Liver (tissue), 9 donors: ENCODE data around the gene B4GALT5. TPM values are rescaled to one million over a fixed set of nuclear protein-coding genes. Genes with fewer than 3 reads are reported as not detected.

Source experiments
- DNase-seq: peaks from one replicate; pipeline ENCODE4 v3.0.0-alpha.2; 2017; ENCODE audit warnings: low spot score
- H3K27ac ChIP-seq, 2 donors: one replicate each; pipeline ENCODE4 v1.7.0; 2013; ENCODE audit warnings: inconsistent platforms in 2 of 2, low read length in 2 of 2, control low read depth in 1 of 2, low read depth in 1 of 2, mild to moderate bottlenecking in 1 of 2
- H3K27me3 ChIP-seq, 4 donors: one replicate each; pipeline versions ENCODE4 v1.6.1 to v1.7.0; 2013; ENCODE audit warnings: low read length in 3 of 4, inconsistent platforms in 1 of 4, mild to moderate bottlenecking in 1 of 4, moderate library complexity in 1 of 4; ENCODE audit not compliant: control insufficient read depth in 4 of 4, insufficient read depth in 4 of 4
- H3K36me3 ChIP-seq, 4 donors: one replicate each; pipeline versions ENCODE4 v1.6.1 to v1.7.0; 2013; ENCODE audit warnings: low read length in 3 of 4, mild to moderate bottlenecking in 3 of 4, low read depth in 1 of 4, moderate library complexity in 1 of 4; ENCODE audit not compliant: control insufficient read depth in 4 of 4, insufficient read depth in 3 of 4
- H3K4me1 ChIP-seq, 4 donors: one replicate each; pipeline versions ENCODE4 v1.6.1 to v1.7.0; 2013; ENCODE audit warnings: low read length in 3 of 4, mild to moderate bottlenecking in 3 of 4, moderate library complexity in 1 of 4; ENCODE audit not compliant: control insufficient read depth in 4 of 4, insufficient read depth in 4 of 4
- H3K4me3 ChIP-seq, 3 donors: one replicate each; pipeline versions ENCODE4 v1.6.1 to v1.7.0; 2013; ENCODE audit warnings: low read length in 3 of 3, control low read depth in 1 of 3, low read depth in 1 of 3, mild to moderate bottlenecking in 1 of 3
- H3K9ac ChIP-seq, 2 donors: one replicate each; pipeline ENCODE4 v1.7.0; 2013; ENCODE audit warnings: low read length in 2 of 2, mild to moderate bottlenecking in 2 of 2, moderate library complexity in 2 of 2, control low read depth in 1 of 2, low read depth in 1 of 2
- H3K9me3 ChIP-seq, 4 donors: one replicate each; pipeline versions ENCODE4 v1.6.1 to v1.7.0; 2013; ENCODE audit warnings: low read length in 3 of 4; ENCODE audit not compliant: control insufficient read depth in 4 of 4
- ATF3 ChIP-seq: IDR thresholded peaks from 2 replicates; pipeline ENCODE4 v1.6.1; 2016; ENCODE audit warnings: antibody characterized with exemption
- CTCF ChIP-seq: fragments of 150-350 bp; IDR thresholded peaks from 2 replicates; pipeline ENCODE4 v1.5.1; 2017; ENCODE audit warnings: improper control_type of control experiment, low read depth, low read length; ENCODE audit not compliant: missing input control
- EGR1 ChIP-seq, 2 donors: IDR thresholded peaks; 2 replicates each; pipeline ENCODE4 v1.6.1; 2016 to 2018; ENCODE audit warnings: antibody characterized with exemption in 2 of 2, low read depth in 2 of 2
- FOXA1 ChIP-seq: IDR thresholded peaks from 2 replicates; pipeline ENCODE4 v1.6.1; 2016; ENCODE audit warnings: antibody characterized with exemption
- FOXA2 ChIP-seq: IDR thresholded peaks from 2 replicates; pipeline ENCODE4 v1.6.1; 2016; ENCODE audit warnings: antibody characterized with exemption
- GABPA ChIP-seq, 2 donors: IDR thresholded peaks in 1 of 2; conservative IDR thresholded peaks in 1 of 2; 2 replicates each; pipeline ENCODE4 v1.6.1; 2016; ENCODE audit warnings: antibody characterized with exemption in 2 of 2, mild to moderate bottlenecking in 1 of 2, moderate library complexity in 1 of 2
- HNF4A ChIP-seq, 2 donors: conservative IDR thresholded peaks; 2 replicates each; pipeline ENCODE4 v1.6.1; 2016; ENCODE audit warnings: antibody characterized with exemption in 2 of 2, mild to moderate bottlenecking in 2 of 2
- HNF4G ChIP-seq: IDR thresholded peaks from 2 replicates; pipeline ENCODE4 v1.6.1; 2016; ENCODE audit warnings: antibody characterized with exemption
- JUND ChIP-seq, 2 donors: IDR thresholded peaks; 2 replicates each; pipeline ENCODE4 v1.6.1; 2016; ENCODE audit warnings: antibody characterized with exemption in 2 of 2
- MAX ChIP-seq: IDR thresholded peaks from 2 replicates; pipeline ENCODE4 v1.6.1; 2016; ENCODE audit warnings: antibody characterized with exemption
- NR2F2 ChIP-seq: IDR thresholded peaks from 2 replicates; pipeline ENCODE4 v1.6.1; 2016; ENCODE audit warnings: antibody characterized with exemption
- RAD21 ChIP-seq, 2 donors: IDR thresholded peaks; 2 replicates each; pipeline ENCODE4 v1.6.1; 2016; ENCODE audit warnings: antibody characterized with exemption in 2 of 2, mild to moderate bottlenecking in 2 of 2
- REST ChIP-seq: IDR thresholded peaks from 2 replicates; pipeline ENCODE4 v1.6.1; 2016; ENCODE audit warnings: antibody characterized with exemption, mild to moderate bottlenecking
- RXRA ChIP-seq, 2 donors: IDR thresholded peaks; 2 replicates each; pipeline ENCODE4 v1.6.1; 2017 to 2018; ENCODE audit warnings: antibody characterized with exemption in 2 of 2, mild to moderate bottlenecking in 1 of 2
- SP1 ChIP-seq: IDR thresholded peaks from 2 replicates; pipeline ENCODE4 v1.6.1; 2018; ENCODE audit warnings: antibody characterized with exemption, mild to moderate bottlenecking
- TAF1 ChIP-seq: conservative IDR thresholded peaks from 2 replicates; pipeline ENCODE4 v1.6.1; 2016; ENCODE audit warnings: antibody characterized with exemption, mild to moderate bottlenecking
- YY1 ChIP-seq: IDR thresholded peaks from 2 replicates; pipeline ENCODE4 v1.6.1; 2016; ENCODE audit warnings: antibody characterized with exemption, mild to moderate bottlenecking
- WGBS: extraction: QIAGEN DNeasy Blood & Tissue Kit; methylation state at CpG from one replicate; pipeline ENCODE4 v1.1.7; 2013; 5-methylcytosine and 5-hydroxymethylcytosine counted together
- polyA plus RNA-seq, 2 donors: library from polyadenylated mRNA; stranded (reverse) in 1 of 2; unstranded in 1 of 2; fragments of 200-250 nt in 1 of 2; fragments of >200 nt in 1 of 2; fragmentation: Nextera tagmentation in 1 of 2; extraction: Ambion mirVana in 1 of 2; gene quantifications; one replicate each; pipeline versions ENCODE4 v1.2.1 to v1.2.3, GENCODE V29; 2013 to 2015
- total RNA-seq, 2 donors: library from RNA; depleted of rRNA; stranded (reverse); fragments of >200 nt; gene quantifications; one replicate each; pipeline ENCODE4 v1.2.3, GENCODE V29; 2014
- TF ChIP-seq, protein P1 (sequence below): IDR thresholded peaks from 2 replicates; pipeline ENCODE4 v1.6.1; 2016; ENCODE audit warnings: antibody characterized with exemption
- donor health status: healthy.
- donor health status: healthy.
- donor health status: healthy.
- donor health status: healthy.
- donor health status: healthy.

Gene B4GALT5
- total and polyA plus RNA-seq, 4 donors = 2.0 to 28.2 (median 14.4) TPM

GRCh38 chr20:49646126-49646525, 67.6 kb downstream of the B4GALT5 start (continued):
- TF ChIP-seq CTCF = no peak

GRCh38 chr20:49644980-49645565, 68.6 kb downstream of the B4GALT5 start:
- no peak for TF ChIP-seq RXRA (IDR thresholded peaks at IDR 0.05)
- TF ChIP-seq YY1 = no peak
- no peak for TF ChIP-seq MAX
- no peak for TF ChIP-seq SP1
- no peak for TF ChIP-seq HNF4G
- TF ChIP-seq HNF4A (conservative IDR thresholded peaks at IDR 0.05) = no peak
- TF ChIP-seq ATF3 = no peak
- TF ChIP-seq TAF1 = no peak
- no peak for TF ChIP-seq FOXA2
- no peak for TF ChIP-seq JUND (IDR thresholded peaks at IDR 0.05)
- no peak for TF ChIP-seq NR2F2
- TF ChIP-seq EGR1 (IDR thresholded peaks at IDR 0.05; ENCODE audit: low read depth in 2 of 2) = no peak
- TF ChIP-seq REST = no peak
- TF ChIP-seq CTCF = no peak
- TF ChIP-seq GABPA (IDR thresholded peaks at IDR 0.05 in 1 of 2, conservative IDR thresholded peaks at IDR 0.05 in 1 of 2) = no peak
- TF ChIP-seq RAD21 (IDR thresholded peaks at IDR 0.05) = no peak
- TF ChIP-seq, protein P1, sequence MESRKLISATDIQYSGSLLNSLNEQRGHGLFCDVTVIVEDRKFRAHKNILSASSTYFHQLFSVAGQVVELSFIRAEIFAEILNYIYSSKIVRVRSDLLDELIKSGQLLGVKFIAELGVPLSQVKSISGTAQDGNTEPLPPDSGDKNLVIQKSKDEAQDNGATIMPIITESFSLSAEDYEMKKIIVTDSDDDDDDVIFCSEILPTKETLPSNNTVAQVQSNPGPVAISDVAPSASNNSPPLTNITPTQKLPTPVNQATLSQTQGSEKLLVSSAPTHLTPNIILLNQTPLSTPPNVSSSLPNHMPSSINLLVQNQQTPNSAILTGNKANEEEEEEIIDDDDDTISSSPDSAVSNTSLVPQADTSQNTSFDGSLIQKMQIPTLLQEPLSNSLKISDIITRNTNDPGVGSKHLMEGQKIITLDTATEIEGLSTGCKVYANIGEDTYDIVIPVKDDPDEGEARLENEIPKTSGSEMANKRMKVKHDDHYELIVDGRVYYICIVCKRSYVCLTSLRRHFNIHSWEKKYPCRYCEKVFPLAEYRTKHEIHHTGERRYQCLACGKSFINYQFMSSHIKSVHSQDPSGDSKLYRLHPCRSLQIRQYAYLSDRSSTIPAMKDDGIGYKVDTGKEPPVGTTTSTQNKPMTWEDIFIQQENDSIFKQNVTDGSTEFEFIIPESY = no peak
- no peak for TF ChIP-seq FOXA1
- DNase-seq = no peak
- no peaks in the 10 kb centered on the region for H3K27me3 ChIP-seq
- peaks cover 18 to 76% (median 58%) of the 10 kb centered on the region in 4 donors for H3K36me3 ChIP-seq
- no peak overlapping the region for H3K27ac ChIP-seq
- H3K4me3 ChIP-seq = no peak overlapping the region
- 95% methylated on average over 5 of the region's 5 CpGs for WGBS
- H3K9ac ChIP-seq = no peak overlapping the region
- H3K9me3 ChIP-seq = no peaks in the 10 kb centered on the region
- no peaks in the 10 kb centered on the region for H3K4me1 ChIP-seq
